ENCODE measurements around the gene EPG5. TPM values are rescaled to one million over a fixed set of nuclear protein-coding genes. Genes with fewer than 3 reads are reported as not detected.

EPG5 gene
- total and polyA plus RNA-seq, 10 of the 15 experiments (the other 5 are each of a cell fraction or from before 2014, with no cell fraction given) = 1.9 to 27.7 (median 9.0) TPM

DNA sequence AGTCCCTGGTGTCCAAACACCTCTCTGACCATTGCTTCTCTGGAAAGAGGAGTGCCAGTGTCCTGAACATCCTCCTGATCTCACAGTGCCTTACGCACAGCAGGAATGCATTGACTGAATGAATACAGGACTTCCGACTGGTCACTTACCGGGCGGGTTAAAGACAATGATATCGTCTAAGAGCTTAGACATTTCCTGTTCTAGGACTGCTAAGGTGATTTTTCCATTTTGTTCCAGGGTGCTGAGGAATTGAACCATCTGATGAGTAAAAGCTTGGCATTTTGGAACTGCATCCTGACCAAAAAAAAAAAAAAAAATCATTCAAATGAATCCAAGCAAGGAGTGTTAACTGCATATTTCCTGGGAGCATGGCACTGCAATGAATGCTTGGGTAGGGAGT lies 101.7 kb downstream of the EPG5 start:
- peaks cover 3 to 19% of the 10 kb centered on the region in 2 experiments; a peak in 3 of 4 replicates for H3K36me3 ChIP-seq (ENCODE audit: control insufficient read depth in 2 of 2, insufficient read depth in 2 of 2, low read length in 1 of 2)
- CTCF ChIA-PET = interaction anchor here (10.8 kb wide), 1 partner anchor 14 kb away, joined by 81 read pairs; no protein-coding TSS in a partner anchor
- no peaks in the 10 kb centered on the region for H4K20me1 ChIP-seq (ENCODE audit: control insufficient read depth, insufficient read depth)
- SMC1A ChIA-PET (ENCODE audit: uncharacterized antibody, unreplicated experiment) = no interaction called here
- no peaks in the 10 kb centered on the region for H3K4me1 ChIP-seq (ENCODE audit: control insufficient read depth, insufficient read depth, low read length)
- no peak overlapping the region for H3K9ac ChIP-seq (ENCODE audit: control insufficient read depth, insufficient read depth, low read length)
- no TSS peak for BruUV-seq (replicated peaks)
- TF ChIP-seq GATAD2B (conservative IDR thresholded peaks at IDR 0.05; ENCODE audit: low read depth) (no peak), JUNB (IDR thresholded peaks at IDR 0.05) (no peak), TAF1 (IDR thresholded peaks at IDR 0.05; ENCODE audit: borderline replicate concordance, low read depth, low read length) (no peak), MEF2B (IDR thresholded peaks at IDR 0.05; ENCODE audit: partially characterized antibody, poor library complexity, severe bottlenecking) (no peak), ZNF207 (IDR thresholded peaks at IDR 0.05; ENCODE audit: borderline replicate concordance) (no peak), TBL1XR1 (IDR thresholded peaks at IDR 0.05; ENCODE audit: low read depth, low read length) (no peak), SREBF2 (IDR thresholded peaks at IDR 0.05; ENCODE audit: low read length) (no peak), RAD51 (IDR thresholded peaks at IDR 0.05) (no peak), NFYA (IDR thresholded peaks at IDR 0.05; ENCODE audit: borderline replicate concordance, low read depth, low read length) (no peak), ELK1 (IDR thresholded peaks at IDR 0.05; ENCODE audit: low read depth, low read length) (no peak), SP1 (IDR thresholded peaks at IDR 0.05; ENCODE audit: low read depth, low read length) (no peak), ASH2L (IDR thresholded peaks at IDR 0.05; ENCODE audit: borderline replicate concordance, low read depth) (no peak), BRCA1 (IDR thresholded peaks at IDR 0.05; ENCODE audit: low read depth, low read length) (no peak), HDAC6 (IDR thresholded peaks at IDR 0.05; ENCODE audit: unreplicated experiment) (no peak)
- TF ChIP-seq, protein P1, sequence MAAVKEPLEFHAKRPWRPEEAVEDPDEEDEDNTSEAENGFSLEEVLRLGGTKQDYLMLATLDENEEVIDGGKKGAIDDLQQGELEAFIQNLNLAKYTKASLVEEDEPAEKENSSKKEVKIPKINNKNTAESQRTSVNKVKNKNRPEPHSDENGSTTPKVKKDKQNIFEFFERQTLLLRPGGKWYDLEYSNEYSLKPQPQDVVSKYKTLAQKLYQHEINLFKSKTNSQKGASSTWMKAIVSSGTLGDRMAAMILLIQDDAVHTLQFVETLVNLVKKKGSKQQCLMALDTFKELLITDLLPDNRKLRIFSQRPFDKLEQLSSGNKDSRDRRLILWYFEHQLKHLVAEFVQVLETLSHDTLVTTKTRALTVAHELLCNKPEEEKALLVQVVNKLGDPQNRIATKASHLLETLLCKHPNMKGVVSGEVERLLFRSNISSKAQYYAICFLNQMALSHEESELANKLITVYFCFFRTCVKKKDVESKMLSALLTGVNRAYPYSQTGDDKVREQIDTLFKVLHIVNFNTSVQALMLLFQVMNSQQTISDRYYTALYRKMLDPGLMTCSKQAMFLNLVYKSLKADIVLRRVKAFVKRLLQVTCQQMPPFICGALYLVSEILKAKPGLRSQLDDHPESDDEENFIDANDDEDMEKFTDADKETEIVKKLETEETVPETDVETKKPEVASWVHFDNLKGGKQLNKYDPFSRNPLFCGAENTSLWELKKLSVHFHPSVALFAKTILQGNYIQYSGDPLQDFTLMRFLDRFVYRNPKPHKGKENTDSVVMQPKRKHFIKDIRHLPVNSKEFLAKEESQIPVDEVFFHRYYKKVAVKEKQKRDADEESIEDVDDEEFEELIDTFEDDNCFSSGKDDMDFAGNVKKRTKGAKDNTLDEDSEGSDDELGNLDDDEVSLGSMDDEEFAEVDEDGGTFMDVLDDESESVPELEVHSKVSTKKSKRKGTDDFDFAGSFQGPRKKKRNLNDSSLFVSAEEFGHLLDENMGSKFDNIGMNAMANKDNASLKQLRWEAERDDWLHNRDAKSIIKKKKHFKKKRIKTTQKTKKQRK (IDR thresholded peaks at IDR 0.05; ENCODE audit: low read depth, low read length) = no peak
- no peaks in the 10 kb centered on the region for H3K27me3 ChIP-seq (replicated peaks in 1 of 2; ENCODE audit: control insufficient read depth in 2 of 2, insufficient read depth in 2 of 2, low read length in 1 of 2)
- H3K4me3 ChIP-seq = no peak overlapping the region
- RAD21 ChIA-PET (ENCODE audit: unreplicated experiment) = no interaction called here
- no peak overlapping the region for H3K4me2 ChIP-seq (ENCODE audit: control insufficient read depth, insufficient read depth)
- 97% methylated on average over 5 of the region's 5 CpGs for WGBS (ENCODE audit: insufficient coverage, insufficient replicate concordance, low lambda C conversion rate, missing lambda C conversion rate)
- DNase-seq (ENCODE audit: low read depth, low spot score) (no peak), FAIRE-seq (no peak), ATAC-seq (no peak)
- H2AFZ ChIP-seq (ENCODE audit: control insufficient read depth, low read depth, low read length) = no peak overlapping the region
- no peak overlapping the region for H3K27ac ChIP-seq (ENCODE audit: control insufficient read depth, insufficient read depth)
- in situ Hi-C loops (cut with MboI) (no loop called here), intact Hi-C loops (cut with micrococcal nuclease; ENCODE audit: unreplicated experiment) (no loop called here)
- no peaks in the 10 kb centered on the region for H3K79me2 ChIP-seq (ENCODE audit: control insufficient read depth, insufficient read depth, low read length)
- POLR2A ChIA-PET = interaction anchor here (0.6 to 0.7 kb wide), 2 partner anchors 17 to 201 kb away, joined by 3 to 4 read pairs; no protein-coding TSS in a partner anchor
- H3K9me3 ChIP-seq (replicated peaks; ENCODE audit: control insufficient read depth, insufficient read depth, low read length) = no peaks in the 10 kb centered on the region; the same call in 1 of the 3 replicates
